Astrocyte (in vitro differentiated cells and primary cell): ENCODE results near the gene WT1. TPM values are rescaled to one million over a fixed set of nuclear protein-coding genes. Genes with fewer than 3 reads are reported as not detected.

ENCODE experiments used
- DNase-seq: peaks from one replicate; pipeline ENCODE4 v3.0.0-alpha.2; 2010; ENCODE audit warnings: low read depth
- FAIRE-seq: peaks from 2 replicates; lab custom pipeline; 2011; peaks lifted over from hg19 to GRCh38; lab: Jason Lieb, UNC
- H2AFZ ChIP-seq: 2 replicates; pipeline ENCODE4 v1.6.0; 2012; ENCODE audit warnings: low read depth, low read length, inconsistent platforms
- H3K27ac ChIP-seq: 2 replicates; pipeline ENCODE4 v1.5.1; 2011; ENCODE audit warnings: low read depth, low read length, inconsistent platforms
- H3K27me3 ChIP-seq: 2 replicates; pipeline ENCODE4 v1.6.0; 2011; ENCODE audit warnings: low read length, inconsistent platforms; ENCODE audit not compliant: insufficient read depth
- H3K36me3 ChIP-seq: 2 replicates; pipeline ENCODE4 v1.5.1; 2011; ENCODE audit warnings: low read length, inconsistent platforms; ENCODE audit not compliant: insufficient read depth
- H3K4me1 ChIP-seq: 2 replicates; pipeline ENCODE4 v1.5.1; 2011; ENCODE audit warnings: low read length, inconsistent platforms; ENCODE audit not compliant: insufficient read depth
- H3K4me2 ChIP-seq: 2 replicates; pipeline ENCODE4 v1.6.0; 2012; ENCODE audit warnings: low read length, inconsistent platforms
- H3K4me3 ChIP-seq: 2 replicates; pipeline ENCODE4 v1.5.1; 2011; ENCODE audit warnings: low read depth, mild to moderate bottlenecking, low read length, inconsistent platforms; ENCODE audit not compliant: insufficient read depth
- H3K79me2 ChIP-seq: 2 replicates; pipeline ENCODE4 v1.6.0; 2012; ENCODE audit warnings: mild to moderate bottlenecking, low read length, inconsistent platforms; ENCODE audit not compliant: insufficient read depth
- H3K9ac ChIP-seq: 2 replicates; pipeline ENCODE4 v1.6.0; 2012; ENCODE audit warnings: mild to moderate bottlenecking, low read length, inconsistent platforms
- H3K9me3 ChIP-seq: 2 replicates; pipeline ENCODE4 v1.5.1; 2012; ENCODE audit warnings: low read depth, mild to moderate bottlenecking, low read length, inconsistent platforms; ENCODE audit not compliant: insufficient read depth
- H4K20me1 ChIP-seq: 2 replicates; pipeline ENCODE4 v1.6.0; 2012; ENCODE audit warnings: low read length, inconsistent platforms; ENCODE audit not compliant: insufficient read depth
- H3K27ac Mint-ChIP-seq: one replicate; pipeline ENCODE4 v1.8.0; 2021; ENCODE audit warnings: mild to moderate bottlenecking, mixed read lengths; ENCODE audit not compliant: unreplicated experiment
- H3K27me3 Mint-ChIP-seq: one replicate; pipeline ENCODE4 v1.8.0; 2021; ENCODE audit warnings: low read depth, mixed read lengths; ENCODE audit not compliant: unreplicated experiment
- H3K36me3 Mint-ChIP-seq: one replicate; pipeline ENCODE4 v1.8.0; 2021; ENCODE audit warnings: low read depth, mixed read lengths; ENCODE audit not compliant: unreplicated experiment
- H3K4me1 Mint-ChIP-seq: one replicate; pipeline ENCODE4 v1.8.0; 2021; ENCODE audit warnings: low read depth, mixed read lengths; ENCODE audit not compliant: unreplicated experiment
- H3K4me3 Mint-ChIP-seq: one replicate; pipeline ENCODE4 v1.8.0; 2021; ENCODE audit warnings: mild to moderate bottlenecking, moderate library complexity, mixed read lengths; ENCODE audit not compliant: unreplicated experiment
- H3K9me3 Mint-ChIP-seq: one replicate; pipeline ENCODE4 v1.8.0; 2021; ENCODE audit warnings: mild to moderate bottlenecking, mixed read lengths; ENCODE audit not compliant: unreplicated experiment
- EZH2 ChIP-seq: IDR thresholded peaks from 2 replicates; pipeline ENCODE4 v1.6.1; 2012; ENCODE audit warnings: mild to moderate bottlenecking, low read length, inconsistent platforms; ENCODE audit not compliant: insufficient read depth
- total RNA-seq: library from RNA; stranded (reverse); gene quantifications from 2 replicates; pipeline ENCODE4 v1.2.1, GENCODE V29; 2021
- TF ChIP-seq, protein P1 (sequence below): IDR thresholded peaks from 2 replicates; pipeline ENCODE4 v1.5.1; 2011; ENCODE audit warnings: low read depth, mild to moderate bottlenecking, inconsistent platforms, low read length, moderate library complexity; ENCODE audit not compliant: insufficient read depth

WT1 gene
- total RNA-seq, 1 donor from 2014 or later: 0.45 TPM

DNA sequence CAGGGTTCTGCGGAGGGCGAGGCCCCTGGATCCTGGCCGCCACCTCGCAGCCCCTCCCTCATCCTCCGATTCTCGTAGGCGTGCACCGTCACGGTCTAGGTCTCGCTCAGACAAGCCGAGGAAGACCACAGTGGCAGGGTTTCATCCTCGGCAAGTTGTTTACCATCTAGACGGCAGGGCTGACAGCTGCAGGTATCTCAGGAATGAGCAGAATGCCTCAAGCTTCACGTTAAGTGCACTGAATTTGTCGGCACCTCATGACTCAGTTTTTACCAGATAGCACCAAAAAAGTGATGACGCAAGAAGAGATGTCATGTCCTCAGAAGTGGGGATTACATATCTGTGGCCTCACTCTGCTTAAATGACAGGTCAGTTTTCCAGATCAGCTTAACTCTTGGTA, 35.1 kb downstream of the WT1 start:
- no peak for FAIRE-seq
- DNase-seq: peak; percentile 48
- peak overlapping the region; percentile 26 for H2AFZ ChIP-seq
- H3K9ac ChIP-seq: no peak overlapping the region
- H3K4me2 ChIP-seq: no peak overlapping the region
- H3K9me3 Mint-ChIP-seq: no peaks in the 10 kb centered on the region
- H3K4me3 ChIP-seq: no peak overlapping the region
- H3K27me3 Mint-ChIP-seq: peaks cover 4% of the 10 kb centered on the region
- no peaks in the 10 kb centered on the region for H4K20me1 ChIP-seq
- H3K4me3 Mint-ChIP-seq: peak overlapping the region; percentile 18
- H3K4me1 Mint-ChIP-seq: peaks cover 19% of the 10 kb centered on the region
- H3K36me3 Mint-ChIP-seq: no peaks in the 10 kb centered on the region
- no peak overlapping the region for H3K27ac ChIP-seq
- H3K4me1 ChIP-seq: no peaks in the 10 kb centered on the region
- H3K36me3 ChIP-seq: no peaks in the 10 kb centered on the region
- peaks cover 17% of the 10 kb centered on the region for H3K27me3 ChIP-seq
- H3K27ac Mint-ChIP-seq: peak overlapping the region; percentile 79
- TF ChIP-seq, protein P1, sequence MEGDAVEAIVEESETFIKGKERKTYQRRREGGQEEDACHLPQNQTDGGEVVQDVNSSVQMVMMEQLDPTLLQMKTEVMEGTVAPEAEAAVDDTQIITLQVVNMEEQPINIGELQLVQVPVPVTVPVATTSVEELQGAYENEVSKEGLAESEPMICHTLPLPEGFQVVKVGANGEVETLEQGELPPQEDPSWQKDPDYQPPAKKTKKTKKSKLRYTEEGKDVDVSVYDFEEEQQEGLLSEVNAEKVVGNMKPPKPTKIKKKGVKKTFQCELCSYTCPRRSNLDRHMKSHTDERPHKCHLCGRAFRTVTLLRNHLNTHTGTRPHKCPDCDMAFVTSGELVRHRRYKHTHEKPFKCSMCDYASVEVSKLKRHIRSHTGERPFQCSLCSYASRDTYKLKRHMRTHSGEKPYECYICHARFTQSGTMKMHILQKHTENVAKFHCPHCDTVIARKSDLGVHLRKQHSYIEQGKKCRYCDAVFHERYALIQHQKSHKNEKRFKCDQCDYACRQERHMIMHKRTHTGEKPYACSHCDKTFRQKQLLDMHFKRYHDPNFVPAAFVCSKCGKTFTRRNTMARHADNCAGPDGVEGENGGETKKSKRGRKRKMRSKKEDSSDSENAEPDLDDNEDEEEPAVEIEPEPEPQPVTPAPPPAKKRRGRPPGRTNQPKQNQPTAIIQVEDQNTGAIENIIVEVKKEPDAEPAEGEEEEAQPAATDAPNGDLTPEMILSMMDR: no peak
- no peak for TF ChIP-seq EZH2
- H3K9me3 ChIP-seq: no peaks in the 10 kb centered on the region
- no peaks in the 10 kb centered on the region for H3K79me2 ChIP-seq

DNA sequence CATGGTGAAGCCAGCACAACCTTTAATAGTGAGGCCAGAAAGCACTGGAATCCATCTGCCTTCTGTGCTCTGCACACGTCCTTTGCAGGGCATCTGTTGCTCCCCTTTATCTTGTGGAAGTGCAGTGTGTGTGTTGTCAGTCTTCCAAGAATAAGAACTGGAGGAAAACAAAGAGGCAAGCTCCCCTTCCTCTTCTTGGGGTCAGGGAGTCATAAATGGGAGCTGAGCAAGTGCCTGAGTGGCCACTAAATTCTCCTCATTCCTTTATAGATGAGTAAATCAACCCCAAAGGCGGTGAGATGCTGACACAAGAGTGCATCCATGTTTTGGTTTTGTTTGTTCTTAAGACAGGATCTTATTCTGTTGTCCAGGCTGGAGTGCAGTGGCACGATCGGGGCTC, 38.3 kb downstream of the WT1 start:
- Histone ChIP-seq H3K36me3 (no peaks in the 10 kb centered on the region), H3K4me2 (no peak overlapping the region), H3K4me3 (no peak overlapping the region), H3K9ac (no peak overlapping the region), H2AFZ (no peak overlapping the region), H3K4me1 (peaks cover 8% of the 10 kb centered on the region), H3K9me3 (no peaks in the 10 kb centered on the region), H3K27me3 (peaks cover 14% of the 10 kb centered on the region), H4K20me1 (no peaks in the 10 kb centered on the region), H3K27ac (no peak overlapping the region), H3K79me2 (no peaks in the 10 kb centered on the region)
- Mint-ChIP-seq H3K4me1 (peaks cover 37% of the 10 kb centered on the region), H3K36me3 (no peaks in the 10 kb centered on the region), H3K27me3 (peaks cover 7% of the 10 kb centered on the region), H3K9me3 (peaks cover 2% of the 10 kb centered on the region), H3K27ac (no peak overlapping the region), H3K4me3 (no peak overlapping the region)
- TF ChIP-seq, protein P1: no peak
- no peak for TF ChIP-seq EZH2
- FAIRE-seq (no peak), DNase-seq (peak; percentile 35)

DNA sequence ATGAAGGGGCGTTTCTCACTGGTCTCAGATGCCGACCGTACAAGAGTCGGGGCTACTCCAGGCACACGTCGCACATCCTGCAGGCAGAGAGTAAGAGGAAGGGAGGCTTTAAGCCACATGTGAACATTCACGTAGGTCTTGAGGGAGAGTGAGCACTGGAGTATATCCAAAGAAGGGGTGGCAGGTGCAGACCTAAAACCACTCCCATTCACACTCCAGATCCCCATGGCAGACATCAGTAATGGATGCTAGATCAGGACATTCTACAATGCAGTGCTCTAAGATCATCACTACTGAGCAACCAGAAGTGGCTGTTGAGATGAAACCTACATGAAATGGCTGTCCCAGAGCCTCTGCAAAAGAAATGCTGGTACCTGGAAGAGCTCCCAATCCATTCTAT, 39.0 kb downstream of the WT1 start:
- Mint-ChIP-seq H3K27me3 (peaks cover 7% of the 10 kb centered on the region), H3K36me3 (no peaks in the 10 kb centered on the region), H3K9me3 (peaks cover 2% of the 10 kb centered on the region), H3K27ac (no peak overlapping the region), H3K4me1 (peaks cover 43% of the 10 kb centered on the region), H3K4me3 (no peak overlapping the region)
- Histone ChIP-seq H3K4me2 (no peak overlapping the region), H3K4me3 (no peak overlapping the region), H3K4me1 (peaks cover 11% of the 10 kb centered on the region), H4K20me1 (no peaks in the 10 kb centered on the region), H3K36me3 (no peaks in the 10 kb centered on the region), H3K79me2 (no peaks in the 10 kb centered on the region), H3K9ac (no peak overlapping the region), H3K27me3 (peaks cover 12% of the 10 kb centered on the region), H2AFZ (no peak overlapping the region), H3K9me3 (no peaks in the 10 kb centered on the region), H3K27ac (no peak overlapping the region)
- TF ChIP-seq EZH2: no peak
- TF ChIP-seq, protein P1: no peak
- no peak for DNase-seq
- no peak for FAIRE-seq
